ENCODE results near the gene TSHR. TPM values are rescaled to one million over a fixed set of nuclear protein-coding genes. Genes with fewer than 3 reads are reported as not detected.

Gene TSHR
- total and polyA plus RNA-seq, 2 of the 4 experiments (the other 2 are of a cell fraction): not detected

GRCh38 chr14:81103443-81103842 lies 148.0 kb downstream of the TSHR start:
- in situ Hi-C loops (cut with MboI; ENCODE audit: low sequenced_read_pairs): no loop called here

More at GRCh38 chr14:81103443-81103842, 148.0 kb downstream of the TSHR start:
- Histone ChIP-seq H4K20me1 (ENCODE audit: insufficient read depth, low read length) (no peaks in the 10 kb centered on the region), H3K79me1 (ENCODE audit: low read depth in 1 of 2, low read length in 2 of 2) (no peaks in the 10 kb centered on the region), H2AK5ac (ENCODE audit: low read depth, low read length) (no peak overlapping the region), H3K36me3 (ENCODE audit: control insufficient read depth, insufficient read depth, low read length) (no peaks in the 10 kb centered on the region), H3K9me1 (ENCODE audit: insufficient read depth, low read length) (no peaks in the 10 kb centered on the region), H3K4ac (ENCODE audit: low read depth, low read length) (no peak overlapping the region), H2AK9ac (replicated peaks; ENCODE audit: low read depth, low read length, poor library complexity) (no peak overlapping the region), H3K27ac (ENCODE audit: insufficient read depth, low read length) (no peak overlapping the region), H2AFZ (replicated peaks; ENCODE audit: low read length, poor library complexity) (no peak overlapping the region), H4K91ac (ENCODE audit: insufficient read depth, low read depth, low read length) (no peak overlapping the region), H3K56ac (ENCODE audit: extremely low read depth, insufficient read depth, low read length) (no peak overlapping the region), H3K4me1 (ENCODE audit: control insufficient read depth, insufficient read depth, low read length) (no peaks in the 10 kb centered on the region), H3K9ac (ENCODE audit: low read depth, low read length) (no peak overlapping the region), H4K8ac (ENCODE audit: low read depth in 2 of 2, low read length in 2 of 2) (no peak overlapping the region), H2BK5ac (ENCODE audit: low read depth, low read length, poor library complexity, severe bottlenecking) (no peak overlapping the region), H3K14ac (replicated peaks; ENCODE audit: low read depth, low read length) (no peak overlapping the region), H4K5ac (ENCODE audit: low read depth, low read length) (no peak overlapping the region), H2BK20ac (ENCODE audit: low read depth, low read length) (no peak overlapping the region), H3K23ac (ENCODE audit: low read depth, low read length) (no peak overlapping the region), H2BK15ac (ENCODE audit: low read depth, low read length) (no peak overlapping the region), H3K27me3 (ENCODE audit: control insufficient read depth, insufficient read depth, low read length) (no peaks in the 10 kb centered on the region), H2BK120ac (ENCODE audit: low read depth, low read length) (no peak overlapping the region), H3K4me3 (ENCODE audit: insufficient read depth, low read depth, low read length) (no peak overlapping the region), H3K4me2 (ENCODE audit: low read depth, low read length) (no peak overlapping the region), H3K18ac (ENCODE audit: low read depth, low read length) (no peak overlapping the region), H3K9me3 (ENCODE audit: control insufficient read depth, insufficient read depth, low read length) (no peaks in the 10 kb centered on the region)
- no TSS peak for BruUV-seq (replicated peaks)
- no peak for DNase-seq
- no CpG with 5 or more reads among the region's 5 CpGs for WGBS, 2 experiments (ENCODE audit: extremely low coverage in 2 of 2, insufficient read length in 1 of 2)
- POLR2A ChIA-PET (ENCODE audit: unreplicated experiment): no interaction called here
- no peak for TF ChIP-seq MAZ (IDR thresholded peaks at IDR 0.05; ENCODE audit: borderline replicate concordance, low read depth, low read length)
- no peak for TF ChIP-seq NFE2L2 (IDR thresholded peaks at IDR 0.05; ENCODE audit: low read depth, low read length)
- no peak for TF ChIP-seq USF2 (IDR thresholded peaks at IDR 0.05; ENCODE audit: low read depth, low read length)
- no peak for TF ChIP-seq CHD1 (IDR thresholded peaks at IDR 0.05; ENCODE audit: low read depth, low read length)
- TF ChIP-seq FOS (IDR thresholded peaks at IDR 0.05; ENCODE audit: low read depth, low read length): no peak
- no peak for TF ChIP-seq BHLHE40 (IDR thresholded peaks at IDR 0.05; ENCODE audit: low read depth, low read length)
- no peak for TF ChIP-seq RAD21 (IDR thresholded peaks at IDR 0.05; ENCODE audit: low read length)
- no peak for TF ChIP-seq MXI1 (IDR thresholded peaks at IDR 0.05; ENCODE audit: borderline replicate concordance, low read depth, low read length)
- no peak for TF ChIP-seq ELK1 (IDR thresholded peaks at IDR 0.05; ENCODE audit: borderline replicate concordance, low read depth, low read length)
- TF ChIP-seq CEBPB (IDR thresholded peaks at IDR 0.05; ENCODE audit: low read depth, low read length): no peak
- TF ChIP-seq CTCF (conservative IDR thresholded peaks at IDR 0.05; ENCODE audit: low read depth, low read length): no peak
- TF ChIP-seq RCOR1 (IDR thresholded peaks at IDR 0.05; ENCODE audit: insufficient replicate concordance, low read length): no peak
- no peak for TF ChIP-seq MAFK (IDR thresholded peaks at IDR 0.05; ENCODE audit: low read depth, low read length)
- no peak for TF ChIP-seq SMC3 (IDR thresholded peaks at IDR 0.05; ENCODE audit: low read depth, low read length)
- no peak for TF ChIP-seq RFX5 (IDR thresholded peaks at IDR 0.05; ENCODE audit: low read depth, low read length)
- TF ChIP-seq POLR2A (IDR thresholded peaks at IDR 0.05; ENCODE audit: low read depth, low read length): no peak
- ATAC-seq (ENCODE audit: low read depth): no peak
- intact Hi-C loops (cut with micrococcal nuclease): no loop called here
- dilution Hi-C loops (cut with HindIII; ENCODE audit: low sequenced_read_pairs, unreplicated experiment): no loop called here
- CTCF ChIA-PET: interaction anchor here (0.6 kb wide), 1 partner anchor 120 kb away, joined by 3 read pairs; no protein-coding TSS in a partner anchor
